Peyer's patch (tissue), 4 donors: ENCODE measurements around the gene NFKBIZ. TPM values are rescaled to one million over a fixed set of nuclear protein-coding genes. Genes with fewer than 3 reads are reported as not detected.

Experiments
- DNase-seq, 3 donors: peaks; one replicate each; pipeline ENCODE4 v3.0.0-alpha.2; 2017 to 2019
- H3K27ac ChIP-seq, 4 donors: fragments of 200-600 bp; sonication (generic); one replicate each; pipeline ENCODE4 v1.5.1; 2016 to 2019
- H3K27me3 ChIP-seq, 2 donors: fragments of 200-600 bp; sonication (generic); one replicate each; pipeline ENCODE4 v1.5.1; 2019
- H3K36me3 ChIP-seq, 3 donors: fragments of 200-600 bp; sonication (generic); one replicate each; pipeline ENCODE4 v1.5.1; 2016 to 2019
- H3K4me1 ChIP-seq, 4 donors: fragments of 200-600 bp; sonication (generic); one replicate each; pipeline ENCODE4 v1.5.1; 2016 to 2019
- H3K4me3 ChIP-seq, 4 donors: fragments of 200-600 bp; sonication (generic); 1 replicate in 3 of 4; 2 replicates in 1 of 4; pipeline ENCODE4 v1.5.1; 2016 to 2019; ENCODE audit warnings: mild to moderate bottlenecking in 1 of 4
- H3K9me3 ChIP-seq, 4 donors: fragments of 200-600 bp; sonication (generic); one replicate each; pipeline ENCODE4 v1.5.1; 2016 to 2019; ENCODE audit warnings: mild to moderate bottlenecking in 1 of 4
- CTCF ChIP-seq, 6 experiments: fragments of 450-650 bp in 4 of 6; fragments of 200-600 bp in 2 of 6; sonication (generic) in 1 of 6; IDR thresholded peaks; one replicate each; pipeline ENCODE4 v1.5.1; 2017 to 2019; ENCODE audit warnings: antibody characterized with exemption in 6 of 6, mild to moderate bottlenecking in 3 of 6, moderate library complexity in 1 of 6
- POLR2A ChIP-seq, 2 donors: fragments of 450-650 bp; IDR thresholded peaks; one replicate each; pipeline ENCODE4 v1.5.1; 2017; ENCODE audit warnings: antibody characterized with exemption in 2 of 2, mild to moderate bottlenecking in 2 of 2, moderate library complexity in 2 of 2
- total RNA-seq, 4 donors: library from RNA; depleted of rRNA; stranded (reverse); fragments of >200 nt; gene quantifications; one replicate each; pipeline ENCODE4 v1.1.0, GENCODE V29; 2016

Gene NFKBIZ
- total RNA-seq, 4 donors from 2014 or later: 37.1 to 70.1 (median 52.9) TPM

- Histone ChIP-seq H3K36me3 (peaks cover 0 to 15% (median 4%) of the 10 kb centered on the region in 3 donors), H3K9me3 (no peaks in the 10 kb centered on the region), H3K4me3 (peak overlapping the region in 3 of 4 donors; percentile 88 to 95 (median 95)), H3K27ac (peak overlapping the region; percentile 99 to 100 (median 100)), H3K27me3 (no peaks in the 10 kb centered on the region), H3K4me1 (peaks cover 0 to 21% (median 0%) of the 10 kb centered on the region in 4 donors)
- TF ChIP-seq CTCF (IDR thresholded peaks at IDR 0.05) (no peak), POLR2A (IDR thresholded peaks at IDR 0.05) (no peak)
- no peak for DNase-seq
Observed at GRCh38 chr3:101848326-101848725, 988 bp upstream of the NFKBIZ start.

DNA sequence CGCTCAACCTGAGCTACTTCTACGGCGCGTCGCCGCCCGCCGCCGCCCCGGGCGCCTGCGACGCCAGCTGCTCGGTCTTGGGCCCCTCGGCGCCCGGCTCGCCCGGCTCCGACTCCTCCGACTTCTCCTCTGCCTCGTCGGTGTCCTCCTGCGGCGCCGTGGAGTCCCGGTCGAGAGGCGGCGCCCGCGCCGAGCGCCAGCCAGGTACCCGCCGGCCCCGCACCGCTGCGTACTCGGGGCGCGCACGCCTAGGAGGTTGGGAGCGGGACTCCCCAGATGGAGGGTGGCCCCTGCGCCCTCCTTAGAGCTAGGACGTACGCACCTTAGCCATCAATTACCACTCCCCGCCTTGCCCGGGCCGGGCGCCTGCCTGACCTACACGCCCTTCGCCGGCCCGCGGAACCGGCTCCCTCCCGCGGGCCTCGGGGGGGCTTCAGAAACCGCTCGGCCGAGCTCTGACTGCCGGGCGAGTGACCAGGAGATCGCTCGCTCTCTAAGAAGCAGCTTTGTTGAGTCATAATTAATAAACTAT, 466 bp downstream of the NFKBIZ start:
- H3K36me3 ChIP-seq: peaks cover 0 to 29% (median 5%) of the 10 kb centered on the region in 3 donors
- H3K4me1 ChIP-seq: peaks cover 0 to 33% (median 3%) of the 10 kb centered on the region in 4 donors
- DNase-seq: peak; percentile 42 to 77 (median 74)
- peak overlapping the region; percentile 99 to 100 (median 100) for H3K27ac ChIP-seq
- H3K4me3 ChIP-seq: peak overlapping the region; percentile 84 to 95 (median 92)
- no peaks in the 10 kb centered on the region for H3K9me3 ChIP-seq
- TF ChIP-seq POLR2A (IDR thresholded peaks at IDR 0.05): peak in 1 of 2 donors; percentile 17
- TF ChIP-seq CTCF (IDR thresholded peaks at IDR 0.05): peak in 2 of 6 experiments; percentile 11 to 19
- H3K27me3 ChIP-seq: no peaks in the 10 kb centered on the region

DNA sequence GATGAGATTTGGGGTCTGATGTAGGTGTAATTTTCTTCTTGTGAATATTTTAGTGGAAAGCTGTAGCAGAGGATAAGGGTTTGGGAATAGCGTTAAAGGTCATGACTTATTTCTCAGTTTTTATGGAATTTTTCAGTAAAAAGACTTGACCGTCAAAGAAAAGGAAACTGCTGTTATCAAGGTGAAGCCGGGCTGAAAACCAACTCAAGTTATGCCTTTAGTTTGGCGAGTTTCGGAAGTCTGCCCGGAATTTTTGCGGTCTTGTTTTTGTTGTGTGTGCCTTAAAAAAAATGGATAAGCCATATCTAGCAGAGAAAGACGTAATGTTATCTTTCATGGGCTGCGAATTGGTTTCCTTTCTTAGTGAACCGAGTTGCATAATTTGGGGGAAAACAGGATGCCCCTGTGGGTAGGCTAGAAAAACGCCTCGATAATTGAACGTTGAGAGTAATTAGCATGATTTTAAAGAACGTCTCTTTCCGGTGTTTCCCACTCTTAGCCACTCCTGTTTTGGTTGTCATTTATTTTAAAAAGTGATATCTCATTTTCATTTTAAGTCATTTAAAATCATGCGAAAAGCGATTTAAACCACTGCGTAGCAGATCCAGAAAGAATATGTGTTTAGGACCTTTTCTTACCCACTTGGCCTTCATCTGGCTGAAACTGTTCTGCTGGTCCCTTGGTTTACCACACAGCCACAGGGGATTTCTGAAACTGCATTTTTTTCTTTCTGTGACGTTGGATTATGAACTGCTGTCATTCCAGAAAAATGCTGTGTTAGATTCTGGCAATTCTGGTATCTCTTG, 1.1 kb downstream of the NFKBIZ start:
- peak in 2 of 3 donors; percentile 40 to 62 for DNase-seq
- TF ChIP-seq CTCF (IDR thresholded peaks at IDR 0.05) (no peak), POLR2A (IDR thresholded peaks at IDR 0.05) (no peak)
- Histone ChIP-seq H3K27ac (peak overlapping the region; percentile 99 to 100 (median 100)), H3K9me3 (no peaks in the 10 kb centered on the region), H3K27me3 (no peaks in the 10 kb centered on the region), H3K4me3 (peak overlapping the region; percentile 84 to 95 (median 92)), H3K4me1 (peaks cover 0 to 33% (median 3%) of the 10 kb centered on the region in 4 donors), H3K36me3 (peaks cover 0 to 36% (median 5%) of the 10 kb centered on the region in 3 donors)

DNA sequence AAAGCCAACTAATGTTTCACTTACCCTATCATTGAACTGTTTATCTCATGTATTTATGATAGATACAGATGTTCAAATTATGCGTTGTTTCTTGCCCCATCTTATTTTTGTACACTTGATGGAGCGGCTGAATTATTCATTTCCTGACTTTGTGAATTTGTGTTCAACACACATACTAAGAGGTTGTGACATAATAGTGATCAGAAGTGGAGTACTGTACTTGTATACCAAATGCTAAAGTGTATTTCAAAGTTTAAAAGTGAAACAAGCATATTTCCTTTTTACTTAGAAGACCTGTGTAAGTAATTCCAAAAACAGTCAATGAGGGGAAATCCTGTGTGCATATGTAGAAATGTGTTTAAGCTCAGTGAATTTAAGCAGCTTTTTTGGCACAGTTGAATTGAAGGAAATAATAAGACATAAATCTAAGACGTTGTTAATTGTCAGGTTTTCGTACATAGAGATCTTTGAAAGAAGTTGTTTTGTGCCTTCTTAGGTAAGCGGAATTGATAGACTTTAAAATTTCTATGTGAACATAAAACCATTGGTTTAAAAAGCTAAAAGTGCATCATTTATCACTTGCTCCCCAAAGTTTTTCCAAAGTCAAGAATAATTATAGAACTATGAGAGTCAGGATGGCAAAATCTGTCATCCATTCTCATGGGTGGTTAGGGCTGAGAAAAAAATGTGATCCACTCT, 1.9 kb downstream of the NFKBIZ start:
- H3K9me3 ChIP-seq: no peaks in the 10 kb centered on the region
- H3K27ac ChIP-seq: peak overlapping the region; percentile 99 to 100 (median 100)
- peaks cover 3 to 44% (median 5%) of the 10 kb centered on the region in 3 donors for H3K36me3 ChIP-seq
- H3K27me3 ChIP-seq: no peaks in the 10 kb centered on the region
- peak overlapping the region; percentile 84 to 95 (median 92) for H3K4me3 ChIP-seq
- peaks cover 0 to 38% (median 3%) of the 10 kb centered on the region in 4 donors for H3K4me1 ChIP-seq
- DNase-seq: no peak
- TF ChIP-seq POLR2A (IDR thresholded peaks at IDR 0.05): no peak
- no peak for TF ChIP-seq CTCF (IDR thresholded peaks at IDR 0.05)

- Histone ChIP-seq H3K4me3 (peak overlapping the region; percentile 7 to 95 (median 92)), H3K27me3 (no peaks in the 10 kb centered on the region), H3K36me3 (peaks cover 3 to 52% (median 6%) of the 10 kb centered on the region in 3 donors), H3K4me1 (peaks cover 0 to 42% (median 3%) of the 10 kb centered on the region in 4 donors), H3K9me3 (no peaks in the 10 kb centered on the region), H3K27ac (peak overlapping the region; percentile 99 to 100 (median 100))
- no peak for DNase-seq
- TF ChIP-seq POLR2A (IDR thresholded peaks at IDR 0.05): peak in 1 of 2 donors; percentile 18
- no peak for TF ChIP-seq CTCF (IDR thresholded peaks at IDR 0.05)
Observed at GRCh38 chr3:101851850-101852714, 2.8 kb downstream of the NFKBIZ start.
